Vein endothelial cell (primary cell): Measurements from ENCODE around the gene PBXIP1. TPM values are rescaled to one million over a fixed set of nuclear protein-coding genes. Genes with fewer than 3 reads are reported as not detected.

Experiments
- small RNA-seq: library from RNA; depleted of rRNA; stranded (forward); fragments of <200 nt; gene quantifications from one replicate; pipeline ENCODE3, GENCODE V24; 2012
- total RNA-seq: library from RNA; depleted of rRNA; stranded (reverse); fragments of >200 nt; gene quantifications from 2 replicates; pipeline ENCODE4 v1.2.3, GENCODE V29; 2012

Gene PBXIP1
- total RNA-seq = 59.8 and 75.1 TPM in 2 replicates

GRCh38 chr1:154955718-154956543 lies at the start of gene PBXIP1:
Gene PBXIP1 (minus strand): TSS chr1:154956099. CDS start chr1:154953721, 2,378 bp downstream.

GRCh38 chr1:155002464-155003226 lies 46.7 kb upstream of the PBXIP1 start, which contains the start of gene ZBTB7B:
Gene ZBTB7B (plus strand): TSS chr1:155002802. CDS start chr1:155014661, 11,859 bp downstream.

GRCh38 chr1:154993572-154994268 lies 37.8 kb upstream of the PBXIP1 start, which contains the start of gene LENEP:
Gene LENEP (plus strand): TSS chr1:154993586. CDS start chr1:154993608, 22 bp downstream.

GRCh38 chr1:154982897-154983648 lies 27.2 kb upstream of the PBXIP1 start, which contains the start of gene FLAD1:
Gene FLAD1 (plus strand): TSS chr1:154983344. CDS start chr1:154983695, 351 bp downstream.

GRCh38 chr1:154974102-154974807 lies 18.4 kb upstream of the PBXIP1 start, which contains the start of gene CKS1B:
Gene CKS1B (plus strand): TSS chr1:154974681. CDS start chr1:154974746, 65 bp downstream.

GRCh38 chr1:154970631-154971340 lies 14.9 kb upstream of the PBXIP1 start, which contains the start of gene SHC1:
Gene SHC1 (minus strand): TSS chr1:154970747. CDS start chr1:154970526, 221 bp downstream.

GRCh38 chr1:154961207-154962155 lies 5.6 kb upstream of the PBXIP1 start, which contains the start of gene PYGO2:
Gene PYGO2 (minus strand): TSS chr1:154961782. CDS start chr1:154961576, 206 bp downstream.

GRCh38 chr1:154936555-154937084 lies 19.3 kb downstream of the PBXIP1 start, which contains the start of gene PMVK:
Gene PMVK (minus strand): TSS chr1:154936719. CDS start chr1:154936685, 34 bp downstream.

Small RNA genes lying within 50 kb of the gene (small RNA-seq; reads per million reads assigned to genes)
- gene MIR4258 = not detected
- gene RF00017 = not detected

Other genes with a start within 250 kb of the PBXIP1 start
- gene KCNN3, start 85.8 kb downstream of the PBXIP1 start, total RNA-seq = 1.2 and 2.3 TPM in 2 replicates
- 5.8 and 6.5 TPM in 2 replicates for gene PMVK, start 19.4 kb downstream of the PBXIP1 start, total RNA-seq
- 12.0 and 12.7 TPM in 2 replicates for gene PYGO2, start 5.7 kb upstream of the PBXIP1 start, total RNA-seq
- 312 and 348 TPM in 2 replicates for gene SHC1, start 14.6 kb upstream of the PBXIP1 start, total RNA-seq
- 52.3 and 69.7 TPM in 2 replicates for gene CKS1B, start 18.6 kb upstream of the PBXIP1 start, total RNA-seq
- gene FLAD1, start 27.2 kb upstream of the PBXIP1 start, total RNA-seq = 32.7 and 35.1 TPM in 2 replicates
- gene LENEP, start 37.5 kb upstream of the PBXIP1 start, total RNA-seq = 0.67 and 1.3 TPM in 2 replicates
- 15.4 and 16.8 TPM in 2 replicates for gene ZBTB7B, start 46.7 kb upstream of the PBXIP1 start, total RNA-seq
- gene DCST2, start 77.7 kb upstream of the PBXIP1 start, total RNA-seq = not detected in 2 replicates
- gene DCST1, start 77.7 kb upstream of the PBXIP1 start, total RNA-seq = not detected in 2 replicates
- gene ADAM15, start 95.2 kb upstream of the PBXIP1 start, total RNA-seq = 508 and 513 TPM in 2 replicates
- gene EFNA4, start 107.6 kb upstream of the PBXIP1 start, total RNA-seq = 11.7 and 12.7 TPM in 2 replicates
- 1.6 and 3.6 TPM in 2 replicates for gene EFNA3, start 122.7 kb upstream of the PBXIP1 start, total RNA-seq
- 84.4 and 125 TPM in 2 replicates for gene EFNA1, start 171.8 kb upstream of the PBXIP1 start, total RNA-seq
- gene SLC50A1, start 179.8 kb upstream of the PBXIP1 start, total RNA-seq = 28.1 and 31.6 TPM in 2 replicates
- gene DPM3, start 184.4 kb upstream of the PBXIP1 start, total RNA-seq = 42.5 and 53.3 TPM in 2 replicates
- 81.0 and 141 TPM in 2 replicates for gene KRTCAP2, start 217.2 kb upstream of the PBXIP1 start, total RNA-seq
- gene TRIM46, start 217.8 kb upstream of the PBXIP1 start, total RNA-seq = 6.9 and 12.0 TPM in 2 replicates